Fibroblast of skin of left quadriceps (primary cell): ENCODE measurements around the gene GRIP1.
A peak's percentile ranks its signal among the peaks of the same experiment; 100 is the strongest.
"Not testable (repeated sequence)": the region's sequence is repeated elsewhere in the genome, so short reads cannot be mapped to it uniquely, and the experiment has no call there.

ENCODE experiments used
- DNase-seq, 2 experiments: peaks; one replicate each; pipeline ENCODE4 v3.0.0-alpha.2; 2013; ENCODE audit warnings: low read depth in 2 of 2

The GRIP1 gene

GRCh38 chr12:66323017-66323416, 355.9 kb downstream of the GRIP1 start:
- no peak for DNase-seq

GRCh38 chr12:66321435-66321834, 357.4 kb downstream of the GRIP1 start:
- no peak for DNase-seq

- DNase-seq = no peak
These were observed 357.9 kb downstream of the GRIP1 start for GRCh38 chr12:66320996-66321395.

GRCh38 chr12:66319266-66319954, 359.5 kb downstream of the GRIP1 start:
- DNase-seq = no peak

GRCh38 chr12:66314278-66314677, 364.6 kb downstream of the GRIP1 start:
- DNase-seq = no peak

GRCh38 chr12:66312189-66312588, 366.7 kb downstream of the GRIP1 start:
- no peak for DNase-seq

GRCh38 chr12:66309606-66310005, 369.3 kb downstream of the GRIP1 start:
- no peak for DNase-seq

GRCh38 chr12:66304296-66304900, 374.5 kb downstream of the GRIP1 start:
- DNase-seq = no peak

GRCh38 chr12:66303316-66303804, 375.5 kb downstream of the GRIP1 start:
- not testable (repeated sequence) for DNase-seq

- DNase-seq = no peak
These were observed 376.1 kb downstream of the GRIP1 start for GRCh38 chr12:66302827-66303169.

GRCh38 chr12:66301944-66302826, 376.7 kb downstream of the GRIP1 start, which contains the start of gene HELB:
Gene HELB, plus strand, starts transcription at chr12:66302493. Its CDS starts 111 bp downstream, at chr12:66302604.
- DNase-seq = peak; percentile 91 to 92

- DNase-seq = no peak
These were observed 381.0 kb downstream of the GRIP1 start for GRCh38 chr12:66297923-66298322.
